WERI-Rb-1 (cell line): ENCODE measurements around the gene TJP3.
A peak's percentile ranks its signal among the peaks of the same experiment; 100 is the strongest.

Source experiments
- DNase-seq: peaks from one replicate; pipeline ENCODE4 v3.0.0-alpha.2; 2020
- H3K27ac ChIP-seq: fragments of 250-450 bp; sonication (Bioruptor Pico); 2 replicates; pipeline ENCODE4 v1.5.1; 2020; ENCODE audit warnings: mild to moderate bottlenecking, moderate library complexity
- H3K27me3 ChIP-seq: fragments of 250-450 bp; sonication (Bioruptor Pico); 2 replicates; pipeline ENCODE4 v1.5.1; 2021; ENCODE audit warnings: mild to moderate bottlenecking, low read depth, moderate library complexity; ENCODE audit not compliant: insufficient read depth, severe bottlenecking
- H3K36me3 ChIP-seq: fragments of 250-450 bp; sonication (Bioruptor Pico); 2 replicates; pipeline ENCODE4 v1.5.1; 2020; ENCODE audit warnings: mild to moderate bottlenecking, moderate library complexity
- H3K4me3 ChIP-seq: 2 replicates; pipeline ENCODE4 v1.5.1; 2011; ENCODE audit warnings: low read depth, mild to moderate bottlenecking, control low read depth, low read length
- H3K9me3 ChIP-seq: fragments of 250-450 bp; sonication (Bioruptor Pico); 2 replicates; pipeline ENCODE4 v1.5.1; 2021; ENCODE audit warnings: mild to moderate bottlenecking, moderate library complexity; ENCODE audit not compliant: severe bottlenecking
- CTCF ChIP-seq: IDR thresholded peaks from 2 replicates; pipeline ENCODE4 v1.5.1; 2011; ENCODE audit warnings: low read depth, mild to moderate bottlenecking, control low read depth, inconsistent platforms, low read length

Gene TJP3

GRCh38 chr19:3746371-3747056 lies 38.3 kb downstream of the TJP3 start:
- Histone ChIP-seq H3K27ac (peak overlapping the region; percentile 55), H3K36me3 (peaks cover 71% of the 10 kb centered on the region), H3K9me3 (no peaks in the 10 kb centered on the region), H3K4me3 (no peak overlapping the region), H3K27me3 (no peaks in the 10 kb centered on the region)
- TF ChIP-seq CTCF: no peak
- peak; percentile 47 for DNase-seq

- DNase-seq: peak; percentile 25
- no peak for TF ChIP-seq CTCF
- H3K9me3 ChIP-seq: no peaks in the 10 kb centered on the region
- H3K27me3 ChIP-seq: no peaks in the 10 kb centered on the region
- H3K27ac ChIP-seq: no peak overlapping the region
- no peak overlapping the region for H3K4me3 ChIP-seq
- H3K36me3 ChIP-seq: peaks cover 74% of the 10 kb centered on the region
These were observed 40.8 kb downstream of the TJP3 start for GRCh38 chr19:3748965-3749364.

GRCh38 chr19:3750211-3750610 lies 42.0 kb downstream of the TJP3 start:
- no peak for TF ChIP-seq CTCF
- no peak overlapping the region for H3K4me3 ChIP-seq
- H3K27me3 ChIP-seq: no peaks in the 10 kb centered on the region
- no peak overlapping the region for H3K27ac ChIP-seq
- DNase-seq: no peak
- H3K9me3 ChIP-seq: no peaks in the 10 kb centered on the region
- peaks cover 72% of the 10 kb centered on the region for H3K36me3 ChIP-seq

GRCh38 chr19:3751236-3751635 lies 43.1 kb downstream of the TJP3 start:
- peaks cover 62% of the 10 kb centered on the region for H3K36me3 ChIP-seq

GRCh38 chr19:3752492-3752891 lies 44.3 kb downstream of the TJP3 start:
- peaks cover 53% of the 10 kb centered on the region for H3K36me3 ChIP-seq
- H3K27ac ChIP-seq: no peak overlapping the region
- no peak for TF ChIP-seq CTCF
- DNase-seq: no peak
- no peaks in the 10 kb centered on the region for H3K27me3 ChIP-seq
- no peaks in the 10 kb centered on the region for H3K9me3 ChIP-seq
- no peak overlapping the region for H3K4me3 ChIP-seq

More at GRCh38 chr19:3751236-3751635, 43.1 kb downstream of the TJP3 start:
- no peaks in the 10 kb centered on the region for H3K9me3 ChIP-seq
- no peak for TF ChIP-seq CTCF
- H3K27me3 ChIP-seq: no peaks in the 10 kb centered on the region
- H3K4me3 ChIP-seq: no peak overlapping the region
- no peak overlapping the region for H3K27ac ChIP-seq
- no peak for DNase-seq
